Activated CD8-positive, alpha-beta memory T cell treated with anti-CD3 and anti-CD28 coated beads for 48 hours (primary cell): ENCODE measurements around the gene STMP1.

Source experiments
- DNase-seq, 3 experiments: peaks; one replicate each; pipeline ENCODE4 v3.0.0-alpha.2; 2020; ENCODE audit warnings: low read depth in 2 of 3, low spot score in 2 of 3

The STMP1 gene

DNA sequence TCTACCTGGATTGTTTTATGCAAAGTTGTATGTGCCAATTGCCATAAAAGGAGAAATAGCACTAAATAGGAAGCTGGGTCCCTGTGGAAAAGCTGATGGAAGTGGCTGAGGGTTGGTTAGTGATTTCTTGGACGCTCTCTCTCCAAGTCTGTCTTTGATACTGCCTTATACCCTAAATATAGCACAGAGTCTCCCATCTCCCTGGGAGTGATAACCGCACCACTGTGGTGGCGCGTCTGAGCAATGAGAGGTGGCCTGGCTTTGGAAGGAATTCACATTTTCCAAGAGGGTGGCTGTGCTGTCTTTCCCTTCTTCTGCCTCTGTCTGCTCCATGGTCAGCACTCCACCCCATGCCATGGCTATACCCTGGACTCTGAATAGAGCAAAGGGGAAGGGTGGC is 31.2 kb downstream of the STMP1 start:
- no peak for DNase-seq

DNA sequence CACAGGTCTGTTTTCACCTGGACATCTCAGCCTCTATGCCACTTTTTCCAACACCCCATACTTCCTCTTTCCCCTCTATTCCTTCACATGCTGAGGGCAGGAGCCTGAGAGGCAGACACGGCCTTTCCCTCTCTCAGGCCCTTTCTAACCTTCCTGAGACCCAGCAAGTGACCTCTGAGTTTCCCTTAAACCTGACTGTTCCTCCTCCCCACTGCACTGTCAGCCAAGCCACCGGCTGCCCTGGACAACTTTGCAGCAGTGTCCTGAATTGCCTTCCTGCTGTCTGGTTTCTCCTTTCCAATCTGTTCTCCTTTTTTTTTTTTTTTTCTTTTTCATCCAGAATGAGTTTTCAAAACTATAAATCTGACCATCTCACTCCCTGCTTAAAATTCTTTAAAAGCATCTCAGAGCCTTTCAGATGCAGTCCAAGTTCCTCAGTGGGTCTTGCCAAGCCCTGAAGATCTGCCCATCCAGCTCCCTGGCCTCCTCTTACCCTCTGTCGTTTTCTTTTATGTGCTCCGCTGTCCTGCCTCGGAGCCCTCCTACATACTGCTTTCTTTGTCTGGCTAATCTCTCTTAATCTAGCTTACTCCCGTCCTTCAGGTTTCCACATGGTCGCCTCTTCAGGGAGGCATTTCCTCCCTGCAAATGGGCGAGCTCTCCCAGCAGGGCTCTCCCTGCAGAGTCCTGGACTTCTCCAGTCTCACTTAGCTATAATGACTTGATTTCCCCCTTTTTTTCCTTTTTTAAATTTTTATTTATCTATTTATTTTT is 35.1 kb downstream of the STMP1 start:
- DNase-seq: no peak

DNA sequence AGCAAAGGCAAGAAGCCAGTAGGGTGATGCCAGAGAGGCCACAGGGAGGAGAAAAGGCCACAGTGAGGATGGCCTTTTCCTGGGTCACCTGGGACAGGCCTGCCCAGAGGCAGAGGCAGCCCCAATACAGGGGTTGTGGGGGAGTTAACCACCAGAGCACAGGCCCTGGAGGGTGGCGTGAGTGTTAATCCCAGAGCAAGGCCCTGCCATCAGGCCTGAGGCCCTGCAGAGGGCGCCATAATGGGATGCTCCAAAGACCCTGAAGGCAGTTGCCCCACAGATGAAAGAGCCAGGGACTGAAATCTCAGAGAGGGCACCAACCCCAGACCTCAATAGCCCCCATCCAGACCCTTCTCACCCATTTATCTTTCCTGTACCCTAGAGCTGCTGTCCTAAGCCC is 41.8 kb downstream of the STMP1 start:
- no peak for DNase-seq

DNA sequence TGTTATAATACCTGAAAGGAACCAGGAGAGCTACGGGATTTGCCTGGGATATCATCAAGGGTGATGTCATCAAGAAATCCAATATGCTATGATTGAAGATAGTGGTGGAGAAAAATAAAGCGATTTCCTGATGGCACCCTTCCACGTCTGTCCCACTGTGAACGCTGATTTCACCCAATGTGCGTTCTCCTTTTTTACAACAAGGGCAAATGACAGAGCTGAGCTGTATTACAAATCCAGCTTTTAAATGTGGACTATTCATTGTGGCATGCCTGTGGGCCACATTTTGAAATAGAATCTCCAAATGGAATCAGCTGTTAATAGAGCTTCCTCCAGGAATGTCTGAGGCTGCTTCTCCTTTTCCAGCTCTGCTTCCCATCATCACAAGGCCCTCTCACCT is 42.4 kb downstream of the STMP1 start:
- no peak for DNase-seq

DNA sequence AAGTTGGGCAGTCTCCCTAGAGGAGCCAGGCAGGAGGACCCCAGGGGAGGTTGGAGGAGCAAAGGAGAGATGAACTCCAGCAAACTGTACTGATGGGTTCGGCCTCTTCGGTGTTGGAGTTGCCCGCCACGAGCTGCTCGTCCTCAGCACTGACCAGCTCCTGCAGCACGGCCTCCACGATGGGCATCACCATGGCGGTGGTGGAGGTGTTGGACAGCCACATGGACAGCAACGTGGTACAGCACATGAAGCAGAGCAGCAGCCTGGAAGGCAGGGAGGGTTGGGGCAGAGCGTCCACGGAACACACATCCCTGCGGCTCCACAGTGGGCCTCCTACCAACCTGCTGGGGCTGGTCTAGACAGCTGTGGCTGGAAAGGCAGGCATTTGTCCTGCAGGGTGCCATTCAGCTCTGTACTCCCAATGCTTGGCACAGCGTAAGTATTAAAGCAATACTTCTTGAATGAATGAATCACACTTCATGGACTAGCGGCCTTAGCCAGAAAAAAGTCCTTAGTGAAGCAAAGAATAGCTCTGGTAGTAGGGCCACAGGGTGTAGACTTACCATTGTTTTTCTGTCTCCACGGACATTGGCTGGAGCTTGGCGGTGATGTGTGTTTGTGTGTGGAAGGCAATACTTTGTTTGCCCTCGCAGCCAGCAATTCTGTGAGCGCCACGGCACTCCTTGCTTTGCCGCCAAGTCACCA is 43.9 kb downstream of the STMP1 start:
- no peak for DNase-seq

DNA sequence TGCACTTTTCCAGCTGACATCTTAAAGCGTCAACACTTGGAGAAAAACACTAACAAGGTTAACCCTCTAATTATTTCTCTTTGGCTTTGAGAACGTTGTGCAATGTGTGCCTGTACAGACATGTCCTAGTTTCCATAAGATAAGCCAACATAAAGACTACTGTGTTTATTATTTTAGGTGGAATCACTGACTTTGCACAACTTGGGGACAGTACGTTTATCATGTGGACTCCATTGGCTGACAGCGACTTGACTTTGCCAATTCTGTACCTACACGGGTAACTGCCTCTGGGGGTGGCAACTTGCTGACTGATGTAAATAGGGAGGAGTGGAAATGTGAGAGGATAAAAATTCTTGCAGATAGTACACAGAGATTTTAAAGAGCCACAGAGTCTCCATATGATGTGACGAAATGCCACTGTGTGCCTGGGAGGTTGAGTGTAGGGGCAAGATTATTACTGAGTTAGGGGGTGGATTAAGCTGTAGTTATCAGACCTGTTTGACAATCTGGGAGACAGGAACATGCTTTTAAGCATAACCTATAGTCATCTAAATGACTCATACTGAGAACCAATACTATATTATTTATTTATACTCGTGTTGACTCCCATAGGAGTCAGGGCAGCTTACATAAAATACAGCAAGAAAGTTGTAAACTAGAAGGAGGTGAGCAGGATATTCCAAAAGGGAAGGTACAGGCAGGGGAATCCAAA is 44.7 kb downstream of the STMP1 start:
- DNase-seq: no peak

DNA sequence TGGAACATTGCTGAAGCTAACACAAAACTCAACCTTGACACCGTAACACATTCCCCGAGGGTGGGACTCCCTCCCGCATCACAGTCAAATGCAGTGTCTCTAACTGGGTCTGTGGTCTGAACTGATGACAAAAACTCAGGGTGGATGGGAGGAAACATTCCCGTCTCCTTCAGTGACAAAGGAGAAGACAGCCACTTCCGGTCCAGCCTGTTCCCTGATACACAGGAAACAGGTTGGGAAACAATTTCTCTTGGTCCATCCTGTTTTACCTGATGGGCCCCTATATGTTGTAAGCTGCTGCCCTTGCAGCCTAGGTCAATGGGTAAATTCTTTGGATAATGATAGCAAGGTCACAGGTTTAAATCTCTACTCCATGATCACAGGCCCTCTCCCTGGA is 45.3 kb downstream of the STMP1 start:
- DNase-seq: no peak

DNA sequence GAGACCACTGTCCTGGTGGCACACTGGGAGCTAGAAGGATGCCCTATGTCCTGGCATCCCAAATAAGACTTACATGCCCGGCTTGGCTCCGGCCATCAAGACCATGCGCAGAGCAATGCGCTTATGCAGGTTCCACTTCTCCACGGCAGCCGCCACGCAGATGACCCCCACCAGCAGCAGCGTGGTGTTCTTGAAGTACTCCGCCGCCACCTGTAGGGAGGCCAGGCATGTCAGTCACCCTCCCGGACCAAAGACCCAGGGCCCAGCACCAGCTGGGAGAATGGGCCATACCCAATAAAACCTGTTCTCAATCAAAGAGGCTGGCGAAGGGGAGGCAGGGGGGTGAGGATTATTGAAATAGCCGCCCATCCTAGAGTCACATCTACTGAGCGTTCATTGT is 45.7 kb downstream of the STMP1 start:
- no peak for DNase-seq

DNA sequence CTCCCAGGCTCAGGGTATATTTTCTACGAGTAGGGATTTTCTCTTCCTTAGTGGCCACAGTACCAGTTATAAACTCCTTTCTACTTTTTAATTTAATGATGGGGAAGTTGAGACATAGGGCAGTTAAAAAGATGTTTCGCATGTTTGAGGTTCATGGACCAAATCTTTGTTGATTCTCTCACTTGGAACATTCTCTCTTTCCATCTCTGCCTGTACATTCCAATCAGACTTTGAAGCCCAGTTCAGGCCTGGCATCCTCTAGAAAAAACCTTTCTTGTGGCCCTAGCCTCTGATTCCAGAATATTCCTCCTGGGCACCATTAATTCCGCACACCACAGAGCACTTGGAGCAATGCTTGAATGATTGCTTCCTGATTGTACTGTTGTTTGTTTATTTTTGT is 47.2 kb downstream of the STMP1 start:
- no peak for DNase-seq

DNA sequence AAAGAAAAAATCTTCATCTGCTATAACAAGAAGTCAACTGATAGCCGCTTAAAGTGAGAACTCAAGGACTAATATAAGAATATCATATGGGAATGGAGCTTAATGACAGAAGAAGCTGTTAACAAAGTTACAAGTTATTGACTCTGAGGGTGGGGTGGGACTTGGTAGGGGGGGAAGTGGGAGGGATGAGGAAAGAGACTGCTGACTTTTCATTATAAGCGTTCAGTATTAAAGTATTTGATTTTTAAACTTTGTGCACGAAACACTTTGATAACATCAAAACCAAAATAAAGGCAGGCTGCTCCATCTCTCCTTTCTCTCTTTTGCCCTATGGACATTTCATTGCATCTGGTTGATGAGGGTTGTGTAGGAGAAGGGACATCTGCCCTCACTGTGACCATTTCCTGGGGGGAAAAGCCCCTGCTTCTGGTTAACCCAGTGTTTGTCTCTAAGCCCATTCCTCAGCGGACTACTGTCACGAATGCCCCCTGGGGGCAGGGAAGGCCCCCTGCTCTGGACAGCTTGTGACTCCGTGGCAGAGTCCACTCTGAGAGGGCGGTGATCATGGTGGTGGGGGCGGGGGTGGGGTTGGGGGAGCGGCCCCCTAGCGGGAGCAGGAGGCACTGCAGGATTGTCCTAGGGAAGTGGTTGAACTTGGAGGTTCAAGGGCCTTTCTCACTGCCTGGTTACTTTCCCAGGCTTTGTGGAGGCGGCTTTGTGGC is 48.3 kb downstream of the STMP1 start:
- no peak for DNase-seq

DNA sequence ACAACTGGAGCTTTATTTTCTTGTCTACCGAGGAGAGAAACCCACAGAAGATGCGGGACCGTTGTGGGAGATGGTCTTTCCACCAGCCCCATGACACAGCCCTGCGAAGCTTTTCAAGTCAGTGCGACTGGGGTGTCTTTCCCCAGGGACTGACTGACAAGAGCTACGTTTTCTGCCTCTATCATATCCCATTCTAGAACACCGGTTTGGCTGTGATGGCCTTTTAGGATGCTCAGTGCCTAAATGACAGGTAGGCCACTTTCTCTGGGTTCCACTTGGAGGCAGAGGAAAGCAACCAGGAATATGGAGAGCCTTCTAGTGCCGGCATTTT is 48.8 kb downstream of the STMP1 start:
- no peak for DNase-seq

DNA sequence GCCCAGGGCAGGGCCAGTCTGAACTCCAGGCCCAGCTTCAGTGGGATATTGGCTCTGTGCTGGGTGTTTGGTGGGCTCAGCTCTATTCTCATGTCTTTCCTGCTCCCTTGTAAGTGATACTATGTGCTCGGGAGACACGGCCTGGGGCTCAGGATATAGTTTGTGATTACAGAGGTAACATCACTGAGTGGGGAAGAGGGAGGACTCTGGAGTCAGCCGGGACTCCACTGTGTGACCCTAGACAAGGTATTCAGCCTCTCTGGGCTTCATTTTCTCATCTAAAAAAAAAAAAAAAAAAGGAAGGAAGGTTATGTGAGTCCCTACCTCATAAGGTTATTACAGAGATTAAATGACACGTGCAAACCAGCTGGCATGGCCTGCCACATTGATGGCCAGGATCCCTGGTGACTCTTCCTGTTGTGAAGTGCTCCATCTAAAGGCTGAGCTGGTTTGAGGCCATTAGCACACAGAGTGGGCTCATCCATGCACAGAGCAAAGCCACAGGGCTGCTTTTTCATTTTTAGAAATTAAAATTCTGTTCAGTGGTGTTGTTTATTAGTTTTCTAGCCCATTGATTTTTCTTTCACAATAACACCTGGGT is 50.0 kb downstream of the STMP1 start:
- no peak for DNase-seq

DNA sequence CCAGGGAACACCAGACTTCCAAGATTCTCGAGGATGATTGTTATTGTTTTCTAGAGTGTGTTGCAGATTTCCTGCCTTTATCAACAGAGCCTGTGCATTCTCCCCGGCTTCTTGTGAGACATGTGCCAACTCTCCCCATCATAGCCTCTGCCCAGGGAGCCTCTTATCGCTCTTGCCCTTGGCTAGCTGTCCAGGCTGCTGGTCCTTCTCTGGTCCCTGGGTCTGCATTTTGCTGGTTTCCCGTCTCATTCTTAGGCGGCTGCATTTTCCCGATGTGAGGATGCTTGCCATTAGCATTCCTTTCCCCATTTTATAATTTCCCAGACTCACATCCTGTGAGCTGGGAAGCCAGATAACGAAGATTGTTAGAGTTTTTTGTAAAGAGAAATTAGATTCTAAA is 50.5 kb downstream of the STMP1 start:
- no peak for DNase-seq

DNA sequence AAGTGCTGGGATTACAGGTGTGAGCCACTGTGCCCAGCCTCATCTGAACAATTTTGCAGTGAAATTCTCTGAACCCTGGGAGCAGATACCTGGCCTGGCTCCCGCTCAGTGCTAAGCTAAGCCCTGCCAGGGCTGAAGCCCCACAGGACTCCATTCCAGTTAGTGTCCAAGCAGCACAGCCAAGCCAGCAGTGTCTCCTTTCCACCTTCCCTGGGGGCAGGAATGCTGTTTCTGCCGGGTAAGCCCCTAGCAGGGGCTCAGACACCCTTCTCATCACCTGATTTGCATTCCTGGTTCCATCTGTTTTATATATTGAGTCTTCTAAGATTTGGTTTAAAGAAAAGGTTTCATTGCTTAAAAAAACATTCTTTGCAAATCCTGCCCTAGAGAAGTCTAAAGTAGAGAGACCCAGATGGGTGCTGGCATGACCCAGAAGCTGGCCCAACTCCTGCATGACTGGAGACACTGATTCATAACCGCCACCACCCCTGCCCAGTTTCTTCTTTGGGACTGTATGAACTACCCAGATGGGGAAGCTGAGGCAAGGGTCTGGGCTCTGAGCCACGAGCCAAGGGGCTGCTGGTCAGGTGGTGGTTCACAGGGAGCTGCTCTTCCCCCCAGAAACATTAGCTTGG is 51.6 kb downstream of the STMP1 start:
- DNase-seq: no peak

DNA sequence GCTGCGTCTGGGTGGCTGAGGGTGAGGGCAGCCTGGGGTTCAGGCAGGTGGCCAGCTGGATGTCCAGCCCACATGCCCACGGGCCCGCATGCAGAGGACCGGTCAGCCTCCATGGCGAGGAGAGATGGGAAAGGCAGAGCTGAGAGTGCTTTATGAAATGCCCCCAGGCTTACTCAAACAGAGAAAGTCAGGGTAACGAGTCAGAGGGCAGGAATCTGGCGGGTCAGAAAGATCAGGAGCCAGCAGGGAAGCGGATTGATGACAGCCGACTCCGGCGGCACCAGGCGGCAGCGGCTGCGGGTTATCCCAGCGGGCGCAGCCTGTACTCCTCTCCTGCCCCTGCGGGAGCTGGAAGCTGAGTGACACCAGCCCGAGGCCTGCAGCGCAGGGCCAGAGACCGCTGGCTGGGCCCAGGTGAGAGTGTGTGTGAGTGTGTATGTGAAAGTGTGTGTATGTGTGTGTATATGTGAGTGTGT is 52.3 kb downstream of the STMP1 start:
- DNase-seq: no peak

DNA sequence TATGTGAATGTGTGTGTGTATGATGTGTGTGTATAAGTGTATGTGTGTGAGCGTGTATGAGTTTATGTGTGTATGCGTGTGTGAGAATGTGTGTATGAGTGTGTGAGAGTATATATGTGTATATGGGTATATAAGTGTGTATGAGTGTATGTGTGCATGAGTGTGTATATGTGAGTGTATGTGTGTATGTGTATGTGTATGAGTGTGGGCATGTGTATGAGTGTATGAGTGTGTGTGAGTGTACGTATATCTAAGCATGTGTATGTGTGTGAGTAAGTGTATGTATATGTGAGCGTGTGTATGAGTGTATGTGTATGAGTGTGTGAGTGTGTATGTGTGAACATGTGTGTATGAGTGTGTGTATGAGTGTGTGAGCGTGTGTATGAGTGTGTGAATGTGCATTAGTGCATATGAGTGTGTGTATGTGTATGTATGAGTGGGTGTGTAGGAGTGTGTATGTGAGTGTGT is 52.8 kb downstream of the STMP1 start:
- DNase-seq: no peak

DNA sequence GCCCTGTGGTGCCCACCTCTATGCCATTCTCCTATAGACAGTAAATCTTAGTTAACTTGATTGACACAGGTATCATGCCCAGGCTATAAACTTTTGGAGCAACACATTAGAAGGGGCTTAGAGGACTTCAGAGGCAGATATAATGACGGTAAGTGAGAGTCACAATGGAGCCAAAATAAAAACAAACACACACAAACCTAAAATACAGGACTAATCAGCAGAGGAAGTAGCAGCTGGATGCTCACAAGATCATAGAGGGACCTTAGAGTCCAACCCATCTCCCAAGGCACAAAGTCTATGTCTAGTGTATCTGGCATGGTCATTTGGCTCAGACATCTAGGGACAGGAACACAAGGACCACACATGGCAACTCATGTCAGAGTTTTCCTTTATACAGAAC is 53.4 kb downstream of the STMP1 start:
- no peak for DNase-seq

DNA sequence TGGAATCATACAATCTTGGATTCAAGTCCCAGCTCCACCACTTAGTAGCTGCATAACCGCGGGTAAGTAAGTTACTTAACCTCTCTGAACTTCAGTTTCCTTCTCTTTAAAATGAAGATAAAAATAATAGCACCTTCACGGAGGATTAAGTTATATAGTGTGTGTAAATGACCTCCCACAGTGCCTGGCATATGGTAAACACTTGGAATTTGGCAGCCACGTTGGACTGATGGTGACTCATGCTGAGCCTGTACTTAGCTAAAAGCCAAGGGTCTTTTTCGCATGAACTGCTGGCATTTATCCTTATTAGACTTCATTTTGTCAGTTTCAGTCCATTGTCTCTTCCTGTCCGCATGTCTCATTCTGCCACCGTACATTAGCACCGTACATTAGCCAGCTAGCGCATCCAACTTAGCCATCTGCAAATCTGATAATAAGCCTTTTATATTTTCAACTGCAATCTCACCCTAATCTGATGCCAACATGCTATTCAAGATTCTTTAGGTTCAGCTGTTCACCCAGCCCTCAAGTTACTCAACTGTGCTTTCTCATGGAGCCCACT is 54.4 kb downstream of the STMP1 start:
- no peak for DNase-seq

DNA sequence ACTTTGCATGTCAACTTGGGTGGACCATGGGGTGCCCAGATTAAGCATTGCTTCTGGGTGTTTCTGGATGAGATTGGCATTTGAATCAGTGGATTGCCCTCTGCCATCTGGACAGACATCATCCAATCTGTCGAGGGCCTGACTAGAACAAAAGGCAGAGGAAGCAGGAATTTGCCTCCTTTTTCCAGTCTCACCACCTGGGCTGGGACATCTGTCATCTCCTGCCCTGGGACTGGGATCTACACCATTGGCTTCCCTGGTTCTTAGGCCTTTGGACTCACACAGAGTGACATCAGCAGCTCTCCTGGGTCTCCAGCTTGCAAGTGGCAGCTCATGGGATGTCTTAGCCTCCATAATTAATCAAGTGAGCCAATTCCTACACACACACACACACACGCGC is 55.4 kb downstream of the STMP1 start:
- DNase-seq: no peak

DNA sequence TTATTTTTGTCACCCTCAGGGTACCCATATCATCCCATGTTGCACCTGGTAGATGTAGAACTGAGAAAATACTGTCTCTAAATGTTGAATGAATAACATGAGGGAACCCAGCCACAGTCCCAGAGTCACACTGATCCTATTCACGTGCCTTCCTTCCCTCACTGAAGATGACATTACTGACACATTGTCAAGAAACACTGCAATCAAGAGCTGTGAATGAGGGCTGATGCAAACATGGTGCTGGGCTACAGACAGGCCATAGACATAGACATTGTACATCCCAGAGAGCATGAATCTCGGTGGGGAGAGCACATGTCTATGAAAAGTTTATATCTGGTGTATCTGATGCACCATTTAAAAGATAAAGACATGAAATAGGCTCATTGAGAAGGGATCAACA is 55.9 kb downstream of the STMP1 start:
- no peak for DNase-seq
